HG02884 (cell line): ENCODE data around the gene TSPAN11.

Source experiments
- ATAC-seq: cut with Tn5 transposase; IDR thresholded peaks from one replicate; pipeline ENCODE4 v1.9.1; 2021; ENCODE audit warnings: mild to moderate bottlenecking, moderate library complexity; ENCODE audit not compliant: unreplicated experiment

Gene TSPAN11

DNA sequence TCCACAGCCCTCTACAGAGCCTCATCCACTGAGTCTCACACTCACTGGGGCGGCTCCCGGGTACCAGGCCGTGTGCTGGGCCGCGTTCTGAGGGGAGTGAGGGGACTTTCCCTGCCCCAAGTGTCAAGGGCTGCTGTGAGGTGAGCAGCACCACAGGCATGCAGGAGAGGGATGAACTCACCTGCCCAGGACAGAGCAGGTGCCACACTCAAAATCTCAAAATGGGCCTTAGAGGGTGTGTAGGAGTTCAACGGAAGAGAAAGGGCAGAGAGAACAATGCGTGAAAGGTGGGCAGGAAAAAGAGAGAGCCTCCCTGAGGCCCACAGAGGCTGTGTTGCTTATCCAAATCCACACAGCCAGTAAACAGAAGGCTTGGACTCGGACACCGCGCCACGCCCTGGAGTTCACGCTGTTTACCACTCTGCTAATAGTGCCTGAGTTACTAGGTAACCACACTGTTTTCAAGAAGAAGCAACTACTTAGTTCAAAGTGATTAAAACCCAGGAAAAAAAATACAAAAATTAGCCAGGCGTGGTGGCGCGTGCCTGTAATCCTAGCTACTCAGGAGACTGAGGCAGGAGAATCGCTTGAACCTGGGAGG, 32.7 kb downstream of the TSPAN11 start:
- no peak for ATAC-seq

- no peak for ATAC-seq
These were observed 33.2 kb downstream of the TSPAN11 start for GRCh38 chr12:30959778-30960177.

DNA sequence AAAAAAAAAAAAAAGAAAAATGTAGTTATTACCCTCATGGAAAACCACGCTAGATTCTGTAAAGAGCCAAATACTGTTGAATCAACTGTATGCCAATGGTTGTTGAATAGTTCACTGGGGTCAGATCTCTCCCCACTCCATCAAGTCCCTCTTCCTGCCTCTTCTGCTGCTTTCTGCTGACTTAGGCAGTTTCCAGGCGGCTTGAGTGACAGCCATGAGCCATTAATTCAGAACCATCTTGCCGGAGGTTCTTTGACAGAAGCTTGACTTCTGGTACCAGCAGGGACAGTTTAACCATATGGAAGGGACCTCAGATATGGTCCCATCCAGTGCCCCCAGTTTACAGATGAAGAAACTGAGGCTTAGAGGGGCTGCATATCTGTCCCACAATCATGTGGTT, 34.5 kb downstream of the TSPAN11 start:
- ATAC-seq: no peak

DNA sequence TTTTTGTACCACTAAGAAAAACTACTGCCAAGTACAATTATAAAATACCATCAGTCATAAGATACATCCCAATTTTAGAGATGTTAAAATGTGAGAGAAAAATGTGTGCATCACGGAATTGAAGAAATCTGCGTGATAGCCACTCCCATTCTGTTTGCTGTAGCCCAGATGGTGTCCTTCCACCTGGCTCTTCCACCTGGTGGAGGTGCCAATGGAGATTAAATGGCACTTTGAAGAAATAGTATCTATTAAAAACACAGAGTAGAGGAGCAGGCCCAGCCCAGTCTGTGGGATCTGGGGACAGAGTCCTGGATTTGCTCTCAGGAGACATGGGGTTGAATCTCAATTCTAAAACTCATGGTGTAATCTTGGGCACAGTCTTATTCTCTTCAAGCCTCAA, 35.5 kb downstream of the TSPAN11 start:
- ATAC-seq: no peak

DNA sequence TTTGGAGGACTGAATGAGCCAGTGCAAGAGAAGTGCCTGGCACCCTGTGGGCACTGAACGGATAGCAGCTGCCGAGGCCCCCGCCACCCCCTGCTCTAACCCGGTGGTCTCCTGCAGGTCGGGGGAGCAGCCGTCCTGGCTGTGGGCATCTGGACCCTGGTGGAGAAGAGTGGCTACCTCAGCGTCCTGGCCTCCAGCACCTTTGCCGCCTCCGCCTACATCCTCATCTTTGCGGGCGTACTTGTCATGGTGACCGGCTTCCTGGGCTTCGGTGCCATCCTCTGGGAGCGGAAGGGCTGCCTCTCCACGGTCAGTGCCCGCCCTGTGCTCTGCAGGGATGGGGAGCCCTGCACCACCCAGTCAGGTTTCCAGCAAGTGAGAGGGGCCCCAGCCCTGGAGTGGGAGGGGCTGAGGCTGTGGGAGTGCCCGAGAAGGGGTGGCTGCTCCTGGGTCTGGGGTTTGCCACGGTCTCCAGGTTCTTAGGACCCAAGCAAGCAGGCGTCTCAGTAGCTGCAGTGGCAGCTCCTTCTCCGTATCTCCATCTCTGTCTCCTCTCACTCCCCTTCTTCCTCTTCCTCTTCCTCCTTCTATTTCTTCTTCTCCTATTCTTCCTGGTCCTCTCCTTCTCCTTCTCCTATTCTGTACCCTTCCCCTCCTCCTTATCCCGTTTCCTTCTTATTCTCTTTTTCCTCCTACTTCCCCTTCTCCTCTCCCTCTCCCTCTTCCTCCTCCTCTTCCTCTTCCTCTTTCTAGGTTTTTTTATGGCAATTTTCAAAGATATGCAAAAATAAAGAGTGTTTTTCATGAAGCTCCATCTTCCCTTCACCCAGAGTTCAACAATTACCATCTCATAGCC, 37.4 kb downstream of the TSPAN11 start:
- no peak for ATAC-seq

DNA sequence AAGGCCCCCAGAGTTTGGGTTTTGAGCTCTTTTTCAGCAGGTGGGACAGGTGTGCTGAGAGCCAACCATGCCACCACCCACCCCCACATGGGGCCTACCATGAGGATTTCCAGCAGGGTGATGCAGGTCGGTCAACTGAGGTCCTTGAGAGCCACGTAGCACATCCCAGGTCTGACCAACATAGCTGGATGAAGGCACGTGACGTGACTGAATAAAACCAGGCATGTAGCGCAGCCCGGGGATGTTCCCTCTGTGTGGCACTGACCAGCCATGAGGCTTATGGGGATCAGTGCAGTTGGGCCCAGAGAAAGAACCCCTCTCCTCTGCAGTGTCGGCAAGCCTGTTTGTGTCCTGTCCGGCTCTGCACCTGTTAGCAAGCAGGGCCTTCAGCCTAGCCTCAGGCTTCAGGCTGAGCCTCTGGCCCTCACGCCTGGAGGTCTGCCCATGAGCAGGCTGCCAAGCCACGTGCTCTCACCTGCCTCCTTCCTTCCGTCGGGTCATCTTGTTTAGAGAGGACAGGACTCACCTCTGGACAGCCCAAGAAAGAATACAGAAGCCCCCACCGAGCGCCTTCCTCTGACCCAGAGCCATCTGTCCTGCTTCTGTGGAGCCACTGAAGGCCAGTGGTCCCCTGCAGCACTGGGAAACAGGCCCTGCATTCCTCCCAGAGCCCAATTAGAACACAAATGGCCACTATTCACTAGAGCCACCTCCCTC, 38.5 kb downstream of the TSPAN11 start:
- no peak for ATAC-seq

- ATAC-seq: no peak
These were observed 39.1 kb downstream of the TSPAN11 start for GRCh38 chr12:30965613-30965985.

DNA sequence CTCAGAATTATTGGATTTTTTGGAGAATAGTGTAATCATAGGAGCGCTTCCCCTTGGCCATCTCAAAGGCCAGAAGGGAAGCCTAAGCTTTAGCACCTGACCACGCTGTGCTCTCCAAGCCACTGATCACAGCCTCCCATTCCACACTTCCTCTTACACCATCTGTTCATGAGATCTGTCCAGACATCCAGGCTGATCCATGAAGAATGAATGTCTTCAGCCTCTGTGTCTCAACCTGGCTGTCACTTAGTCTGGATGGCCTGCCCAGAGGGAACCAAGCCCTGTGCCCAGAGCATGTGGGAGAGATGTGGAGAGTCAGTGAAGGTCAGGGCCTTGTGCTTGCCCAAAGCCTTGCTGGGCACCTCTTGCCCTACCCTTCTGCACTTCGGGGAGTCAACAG, 40.5 kb downstream of the TSPAN11 start:
- ATAC-seq: no peak

- no peak for ATAC-seq
These were observed 41.7 kb downstream of the TSPAN11 start for GRCh38 chr12:30968211-30968610.

- ATAC-seq: no peak
These were observed 42.5 kb downstream of the TSPAN11 start for GRCh38 chr12:30969006-30969405.

DNA sequence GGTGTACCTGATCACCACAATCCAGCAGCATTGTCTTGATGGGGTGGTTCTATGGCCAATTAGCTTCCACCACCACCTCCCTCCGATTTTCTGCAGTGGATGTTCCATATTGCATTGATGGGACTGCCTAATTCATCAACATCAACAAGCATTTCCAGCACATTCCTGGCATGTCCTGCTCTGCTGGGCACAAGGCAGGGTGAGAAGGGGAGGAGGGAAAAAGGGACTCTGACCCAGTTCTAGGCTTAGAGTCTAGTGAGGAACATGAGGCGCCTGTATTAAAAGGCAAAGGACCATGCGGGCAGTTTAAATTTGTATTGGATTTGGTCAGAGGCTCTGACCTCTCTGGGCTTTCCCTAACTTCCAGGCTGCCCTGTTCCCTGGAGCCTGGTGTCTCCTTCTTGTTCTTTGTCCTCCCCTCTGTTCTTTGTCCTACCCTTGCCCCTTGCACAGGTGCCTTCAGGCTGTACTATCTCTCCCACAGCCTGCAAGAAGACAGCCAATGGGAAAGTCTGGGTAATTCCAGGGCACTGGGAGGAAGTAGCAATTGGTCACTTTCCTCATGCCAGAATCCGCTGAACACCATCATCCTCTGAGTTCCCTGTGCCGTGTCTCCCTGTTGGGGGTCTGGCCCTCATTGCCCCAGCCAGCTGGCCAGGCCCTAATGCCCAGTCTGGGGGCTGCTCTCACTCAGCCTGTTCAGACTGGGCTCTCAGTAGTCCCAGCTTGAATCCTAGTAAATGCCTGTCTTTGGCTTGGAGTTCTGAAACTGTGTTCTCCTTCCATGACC, 43.3 kb downstream of the TSPAN11 start:
- no peak for ATAC-seq

DNA sequence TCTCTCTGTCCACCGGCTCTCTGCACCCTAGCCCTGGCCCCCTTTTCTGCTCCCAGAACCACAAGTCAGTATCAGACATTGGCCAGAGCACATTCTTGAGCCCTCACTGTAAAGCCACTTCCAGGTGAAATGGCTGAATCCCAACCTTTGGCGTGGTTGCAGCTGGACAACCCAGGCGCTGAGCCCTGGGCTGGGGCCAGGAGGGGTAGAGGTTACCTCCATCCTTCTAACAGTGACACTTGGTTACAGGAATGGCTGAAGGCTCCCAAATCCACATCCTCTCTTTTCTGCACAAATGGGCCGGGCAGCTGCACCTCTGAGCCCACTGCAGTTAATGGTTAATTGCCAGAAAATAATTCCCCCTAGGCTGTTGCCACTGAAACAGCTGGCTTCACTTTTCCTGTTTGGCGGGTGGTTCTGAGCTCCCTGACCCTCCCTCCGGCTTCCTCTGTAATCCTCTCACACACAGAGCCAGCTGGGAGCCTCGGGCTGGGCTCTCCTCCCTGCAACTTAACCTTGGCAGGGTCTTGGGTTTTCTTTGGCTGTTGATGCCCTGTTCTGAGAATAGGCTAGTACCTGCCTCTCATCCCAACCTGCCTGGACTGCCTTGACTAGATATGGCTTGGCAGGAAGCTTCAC, 44.1 kb downstream of the TSPAN11 start:
- ATAC-seq: no peak

- ATAC-seq: no peak
These were observed 45.5 kb downstream of the TSPAN11 start for GRCh38 chr12:30972035-30972434.

DNA sequence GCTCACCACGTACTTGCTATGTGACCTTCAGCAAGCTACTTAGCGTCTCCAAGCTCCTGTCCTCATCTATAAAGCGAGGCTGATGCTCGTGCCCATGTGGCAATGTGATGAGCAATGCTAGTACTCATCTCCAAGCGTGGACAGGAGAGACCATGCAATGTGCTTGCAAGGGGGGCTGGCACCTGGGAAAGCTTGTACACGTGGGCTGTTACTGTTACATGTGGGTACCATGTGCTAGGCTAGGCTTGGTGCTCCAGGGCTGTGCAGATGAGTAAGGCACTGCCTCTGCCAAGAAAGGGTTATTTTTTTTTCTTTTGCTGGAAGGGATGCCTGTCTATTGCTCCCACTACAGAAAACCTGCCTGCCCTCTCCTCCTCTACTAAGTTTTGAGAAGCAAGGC, 46.6 kb downstream of the TSPAN11 start:
- no peak for ATAC-seq

GRCh38 chr12:30973830-30974229, 47.3 kb downstream of the TSPAN11 start:
- ATAC-seq: no peak

- ATAC-seq: no peak
These were observed 48.4 kb downstream of the TSPAN11 start for GRCh38 chr12:30974746-30975500.

DNA sequence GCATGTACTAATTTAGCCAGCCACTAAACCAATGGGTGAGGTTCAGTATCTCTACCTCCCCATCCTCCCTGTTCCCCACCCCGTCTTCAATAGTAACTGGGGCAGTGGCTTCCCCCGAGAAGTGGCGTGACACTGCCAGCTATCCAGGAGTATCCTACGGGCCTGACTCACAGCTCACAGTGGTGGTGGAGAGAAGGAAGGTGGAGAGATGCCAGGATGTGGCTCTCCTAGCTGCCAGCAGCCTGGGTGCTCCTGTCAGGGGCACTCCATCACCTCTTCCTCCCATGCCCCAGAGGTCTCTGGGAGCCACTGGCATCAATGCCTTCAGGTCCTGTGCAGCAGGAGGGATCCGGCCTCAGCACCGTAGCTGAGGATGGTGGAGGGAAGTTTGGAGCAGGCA, 49.0 kb downstream of the TSPAN11 start:
- ATAC-seq: no peak

GRCh38 chr12:30976206-30976605, 49.7 kb downstream of the TSPAN11 start:
- ATAC-seq: no peak

GRCh38 chr12:30977124-30977523, 50.6 kb downstream of the TSPAN11 start:
- ATAC-seq: no peak
